ENCODE data around the gene NMRK1. TPM values are rescaled to one million over a fixed set of nuclear protein-coding genes. Genes with fewer than 3 reads are reported as not detected.

Gene NMRK1
- total and polyA plus RNA-seq, 2 donors (not counting 1 experiment from before 2014, with no cell fraction given), result 10.1 TPM

GRCh38 chr9:75090579-75090978 lies 2.6 kb upstream of the NMRK1 start:
- peaks cover 64 to 69% of the 10 kb centered on the region in 2 donors for H3K4me1 ChIP-seq (ENCODE audit: control insufficient read depth in 2 of 2, insufficient read depth in 2 of 2, low read length in 2 of 2)
- ChIA-PET CTCF (interaction anchor here (6.4 kb wide), 1 partner anchor 316 kb away, joined by 45 read pairs; no protein-coding TSS in a partner anchor), POLR2A (interaction anchor here (0.7 kb wide), 1 partner anchor 19 kb away, joined by 3 read pairs; no protein-coding TSS in a partner anchor)
- Mint-ChIP-seq H3K4me1 (peaks cover 62% of the 10 kb centered on the region), H3K27ac (peak overlapping the region; percentile 64), H3K9me3 (ENCODE audit: insufficient read depth) (no peaks in the 10 kb centered on the region), H3K4me3 (peak overlapping the region; percentile 46), H3K27me3 (no peaks in the 10 kb centered on the region)
- H3K79me2 ChIP-seq (ENCODE audit: control insufficient read depth, insufficient read depth, low read length), result peaks cover 83% of the 10 kb centered on the region
- no peaks in the 10 kb centered on the region for H3K9me3 ChIP-seq (ENCODE audit: control extremely low read depth in 1 of 3, control insufficient read depth in 2 of 3, insufficient read depth in 1 of 3, low read length in 2 of 3)
- peak overlapping the region; percentile 94 for H3K4me2 ChIP-seq (replicated peaks; ENCODE audit: low read depth, low read length, poor library complexity, severe bottlenecking)
- H3K9ac ChIP-seq (ENCODE audit: low read length), result peak overlapping the region; percentile 90
- no peak overlapping the region for H2AFZ ChIP-seq (ENCODE audit: insufficient read depth, low read depth, low read length, poor library complexity, severe bottlenecking)
- no peak for TF ChIP-seq EZH2 (IDR thresholded peaks at IDR 0.05; ENCODE audit: borderline replicate concordance, insufficient read depth, low read depth, low read length, poor library complexity, severe bottlenecking)
- no peak for TF ChIP-seq CTCF (IDR thresholded peaks at IDR 0.05)
- ATAC-seq (ENCODE audit: low read depth) (no peak), DNase-seq (no peak)
- peak overlapping the region in 1 of 5 experiments; percentile 95 for H3K4me3 ChIP-seq (ENCODE audit: control extremely low read depth in 1 of 5, extremely low read depth in 1 of 5, insufficient read depth in 1 of 5, low read depth in 2 of 5, low read length in 4 of 5)
- intact Hi-C loops (cut with micrococcal nuclease), result no loop called here
- H3K27ac ChIP-seq (ENCODE audit: low read length in 2 of 2), result peak overlapping the region in 1 of 2 donors; percentile 2
- no peaks in the 10 kb centered on the region for H3K36me3 ChIP-seq (replicated peaks in 1 of 2; ENCODE audit: control extremely low read depth in 1 of 2, control insufficient read depth in 1 of 2, extremely low read depth in 1 of 2, insufficient read depth in 2 of 2, low read length in 1 of 2)
- 86% methylated on average over 1 of the region's 4 CpGs for WGBS (ENCODE audit: insufficient coverage)
- no peaks in the 10 kb centered on the region for H3K27me3 ChIP-seq (replicated peaks in 1 of 4; ENCODE audit: control extremely low read depth in 1 of 4, control insufficient read depth in 3 of 4, insufficient read depth in 4 of 4, low read length in 3 of 4)
- peaks cover 64% of the 10 kb centered on the region for H4K20me1 ChIP-seq (ENCODE audit: control insufficient read depth, insufficient read depth, low read length, poor library complexity, severe bottlenecking)

GRCh38 chr9:75089373-75089766 lies 1.4 kb upstream of the NMRK1 start:
- Histone ChIP-seq H3K79me2 (ENCODE audit: control insufficient read depth, insufficient read depth, low read length) (peaks cover 71% of the 10 kb centered on the region), H3K27me3 (replicated peaks in 1 of 4; ENCODE audit: control extremely low read depth in 1 of 4, control insufficient read depth in 3 of 4, insufficient read depth in 4 of 4, low read length in 3 of 4) (no peaks in the 10 kb centered on the region), H3K9ac (ENCODE audit: low read length) (peak overlapping the region; percentile 90), H2AFZ (ENCODE audit: insufficient read depth, low read depth, low read length, poor library complexity, severe bottlenecking) (peak overlapping the region; percentile 98), H3K36me3 (replicated peaks in 1 of 2; ENCODE audit: control extremely low read depth in 1 of 2, control insufficient read depth in 1 of 2, extremely low read depth in 1 of 2, insufficient read depth in 2 of 2, low read length in 1 of 2) (no peaks in the 10 kb centered on the region), H3K9me3 (ENCODE audit: control extremely low read depth in 1 of 3, control insufficient read depth in 2 of 3, insufficient read depth in 1 of 3, low read length in 2 of 3) (no peaks in the 10 kb centered on the region), H3K4me3 (ENCODE audit: control extremely low read depth in 1 of 5, extremely low read depth in 1 of 5, insufficient read depth in 1 of 5, low read depth in 2 of 5, low read length in 4 of 5) (peak overlapping the region; percentile 88 to 99 (median 94)), H3K4me1 (ENCODE audit: control insufficient read depth in 2 of 2, insufficient read depth in 2 of 2, low read length in 2 of 2) (peaks cover 65% of the 10 kb centered on the region in 2 donors), H4K20me1 (ENCODE audit: control insufficient read depth, insufficient read depth, low read length, poor library complexity, severe bottlenecking) (peaks cover 52% of the 10 kb centered on the region), H3K4me2 (replicated peaks; ENCODE audit: low read depth, low read length, poor library complexity, severe bottlenecking) (peak overlapping the region; percentile 94), H3K27ac (ENCODE audit: low read length in 2 of 2) (peak overlapping the region in 1 of 2 donors; percentile 85)
- CTCF ChIA-PET, result interaction anchor here (0.7 to 6.4 kb wide), 4 partner anchors 36 to 315 kb away, joined by 3 to 45 read pairs (median 21); partner anchors contain the start of gene C9orf40
- POLR2A ChIA-PET, result interaction anchor here (3.3 kb wide), 1 partner anchor 62 kb away, joined by 27 read pairs; the partner anchor contains the start of gene CARNMT1
- H3K27ac Mint-ChIP-seq, result peak overlapping the region; percentile 91
- no peaks in the 10 kb centered on the region for H3K9me3 Mint-ChIP-seq (ENCODE audit: insufficient read depth)
- TF ChIP-seq EZH2 (IDR thresholded peaks at IDR 0.05; ENCODE audit: borderline replicate concordance, insufficient read depth, low read depth, low read length, poor library complexity, severe bottlenecking) (no peak), CTCF (IDR thresholded peaks at IDR 0.05) (no peak)
- intact Hi-C loops (cut with micrococcal nuclease), result loop anchor here (5.0 kb wide), 1 partner anchor 37 kb away; no protein-coding TSS in a partner anchor
- peak overlapping the region; percentile 93 for H3K4me3 Mint-ChIP-seq
- DNase-seq (no peak), ATAC-seq (ENCODE audit: low read depth) (no peak)
- 17% methylated on average over 1 of the region's 11 CpGs for WGBS (ENCODE audit: insufficient coverage)
- no peaks in the 10 kb centered on the region for H3K27me3 Mint-ChIP-seq
- H3K4me1 Mint-ChIP-seq, result peaks cover 57% of the 10 kb centered on the region
